Left colon (tissue), 2 donors: ENCODE data around the gene TMIGD1. TPM values are rescaled to one million over a fixed set of nuclear protein-coding genes. Genes with fewer than 3 reads are reported as not detected.

Source experiments
- ATAC-seq: fragments of 200-7000 bp; cut with Tn5 transposase; one replicate; pipeline ENCODE4 v1.9.1; 2020; ENCODE audit warnings: mild to moderate bottlenecking, moderate library complexity
- DNase-seq, 2 donors: peaks; one replicate each; pipeline ENCODE4 v3.0.0-alpha.2; 2020
- intact Hi-C, 2 donors: fragments of 100-400 bp; cut with DNase I in 1 of 2; cut with micrococcal nuclease in 1 of 2; formaldehyde crosslinking; loops; one replicate each; pipeline versions ENCODE4 v1.11.2 to v1.14.0; 2022; cut with DNase I, micrococcal nuclease
- long read RNA-seq: library from polyadenylated mRNA; unstranded; transcript quantifications from one replicate; pipeline ENCODE4 v2.0.0, GENCODE V29; 2021
- total RNA-seq, 2 donors: library from RNA; stranded (reverse); fragmentation: NEBNext Ultra II Directional; extraction: Animal tissue kit (Norgen Biotek cat#: 25700); gene quantifications; one replicate each; pipeline ENCODE4 v1.2.1, GENCODE V29; 2021
- donor health status: DM: no; HTN: no; CAD: no.
- donor health status: DM: yes; HTN: yes; CAD: no.

The TMIGD1 gene, protein sequence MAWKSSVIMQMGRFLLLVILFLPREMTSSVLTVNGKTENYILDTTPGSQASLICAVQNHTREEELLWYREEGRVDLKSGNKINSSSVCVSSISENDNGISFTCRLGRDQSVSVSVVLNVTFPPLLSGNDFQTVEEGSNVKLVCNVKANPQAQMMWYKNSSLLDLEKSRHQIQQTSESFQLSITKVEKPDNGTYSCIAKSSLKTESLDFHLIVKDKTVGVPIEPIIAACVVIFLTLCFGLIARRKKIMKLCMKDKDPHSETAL
- total RNA-seq: 100 to 1,000 TPM; 125 to 255 TPM
- long read RNA-seq, transcript TMIGD1-202 (6 exons, 1,124 nt): minor isoform, 19 of 215 reads
- long read RNA-seq, transcript TMIGD1-201 (7 exons, 1,201 nt): major isoform, 87 of 215 reads
- long read RNA-seq, partial matches to known transcripts: 24 of 215 reads
- long read RNA-seq, other reads (novel, unspliced or antisense): 85 of 215 reads

DNA sequence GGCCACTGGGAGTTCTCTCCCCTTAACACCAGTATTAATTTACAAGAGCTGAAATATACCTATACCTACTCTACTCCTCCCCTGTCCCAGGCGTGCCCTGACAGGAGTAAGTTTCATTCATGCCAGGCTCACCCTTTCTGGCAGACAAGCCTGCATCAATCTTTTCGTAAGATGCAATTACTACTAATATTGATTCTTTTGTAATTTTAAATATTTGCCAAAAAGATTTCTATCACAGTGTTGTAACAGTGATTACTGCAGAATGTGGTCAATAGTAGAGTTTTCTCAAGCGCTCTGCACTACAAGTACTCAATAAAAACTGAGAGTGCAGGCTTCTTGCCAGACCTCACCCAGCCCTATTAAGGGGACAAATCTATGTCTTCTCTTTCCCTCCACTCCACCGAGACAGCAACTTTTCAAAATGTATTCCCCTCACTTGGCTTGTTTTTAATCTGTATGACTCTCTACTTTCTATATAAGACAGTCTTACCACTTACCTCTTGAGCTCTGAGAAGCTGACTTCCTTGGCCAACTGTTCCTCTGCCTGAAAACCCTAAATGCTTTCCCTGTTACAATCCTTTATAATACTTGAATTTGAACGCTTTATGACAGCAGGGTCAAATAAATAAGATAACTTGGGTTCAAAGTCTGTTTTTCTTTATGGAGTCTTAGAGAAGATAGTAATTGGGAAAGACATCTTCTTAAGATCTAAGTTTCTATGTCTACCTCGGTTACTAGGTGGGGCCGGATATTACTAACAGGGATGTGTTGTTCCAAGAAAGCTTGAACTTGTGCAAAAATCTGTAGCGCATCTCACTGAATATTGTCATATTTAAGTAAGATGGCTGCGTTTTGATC, at the start of gene TMIGD1:
Gene TMIGD1, minus strand, starts transcription at position 555 of the 858 bp plus-strand sequence. CDS start 1,924 bp downstream, outside the sequence.
- no peak for DNase-seq
- intact Hi-C loops: loop anchor here in 1 of 2 donors (10.0 kb wide), 1 partner anchor 229 kb away; no protein-coding TSS in a partner anchor
- peak; percentile 30 for ATAC-seq

DNA sequence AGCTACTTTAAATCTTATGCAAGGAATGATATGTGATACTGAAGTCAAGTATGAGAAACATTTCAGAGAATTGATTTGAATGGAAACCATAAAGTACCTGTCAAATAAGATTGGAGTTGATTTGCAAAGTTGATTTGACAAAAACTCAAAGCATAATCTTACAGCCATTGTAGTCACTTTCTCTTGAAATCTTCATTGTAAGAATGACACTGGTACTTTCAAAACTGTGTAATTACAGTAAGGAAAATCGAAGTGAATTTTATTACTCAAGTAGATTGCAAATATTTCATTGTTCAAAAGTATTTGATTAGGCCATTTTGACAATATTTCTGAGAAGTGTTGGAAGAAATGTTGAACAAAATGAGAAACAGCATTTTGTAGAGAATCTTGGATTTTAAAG, 48.5 kb upstream of the TMIGD1 start:
- intact Hi-C loops: no loop called here
- no peak for DNase-seq
- no peak for ATAC-seq

DNA sequence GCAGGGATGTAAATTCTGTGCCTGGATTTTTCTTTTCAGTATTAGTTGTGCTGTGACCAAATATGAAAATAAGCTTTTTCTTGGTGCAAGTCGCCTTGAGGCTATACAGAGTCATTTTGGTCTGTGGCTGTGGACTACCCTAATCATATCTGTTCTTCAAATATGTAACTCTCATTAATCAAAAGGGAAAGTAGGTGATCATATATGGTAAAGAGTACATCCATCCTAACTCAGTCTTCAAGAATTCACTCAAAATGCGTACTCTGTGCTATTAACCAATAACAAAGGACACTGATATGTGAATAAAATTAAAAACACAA, 47.4 kb upstream of the TMIGD1 start:
- DNase-seq (no peak), ATAC-seq (no peak)
- intact Hi-C loops: no loop called here

DNA sequence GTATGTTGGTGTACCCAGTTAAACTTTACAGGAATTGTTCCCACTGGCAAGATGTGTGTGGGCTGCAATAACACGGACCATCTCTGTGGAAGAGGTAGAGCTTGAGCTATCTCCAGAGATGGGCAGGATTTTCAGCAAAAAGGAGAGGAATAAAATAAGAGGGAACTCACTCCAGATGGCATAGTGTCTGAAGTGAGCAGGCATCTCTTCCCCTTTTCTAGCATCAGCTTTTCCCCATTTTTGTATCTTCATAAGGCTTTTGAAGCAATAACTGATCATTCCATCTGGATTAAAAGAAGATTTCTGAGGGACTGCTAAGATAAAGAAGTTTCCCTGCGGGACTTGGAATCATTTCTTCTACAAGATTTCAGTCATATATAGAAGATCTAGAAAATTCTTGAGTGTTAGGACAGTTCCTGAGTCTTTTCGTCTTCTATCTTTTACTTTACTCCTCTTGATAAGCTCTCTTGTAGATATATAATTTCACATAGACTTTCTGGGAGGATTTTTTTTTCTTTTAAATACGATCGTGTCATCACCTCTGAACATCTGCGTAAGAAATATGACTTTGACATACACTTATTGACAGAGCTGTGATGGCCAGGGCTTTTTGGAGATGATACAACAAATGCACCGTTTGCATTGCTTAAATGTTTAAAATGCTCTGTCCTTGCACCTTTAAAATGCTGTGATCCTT, 46.9 kb upstream of the TMIGD1 start:
- no peak for ATAC-seq

DNA sequence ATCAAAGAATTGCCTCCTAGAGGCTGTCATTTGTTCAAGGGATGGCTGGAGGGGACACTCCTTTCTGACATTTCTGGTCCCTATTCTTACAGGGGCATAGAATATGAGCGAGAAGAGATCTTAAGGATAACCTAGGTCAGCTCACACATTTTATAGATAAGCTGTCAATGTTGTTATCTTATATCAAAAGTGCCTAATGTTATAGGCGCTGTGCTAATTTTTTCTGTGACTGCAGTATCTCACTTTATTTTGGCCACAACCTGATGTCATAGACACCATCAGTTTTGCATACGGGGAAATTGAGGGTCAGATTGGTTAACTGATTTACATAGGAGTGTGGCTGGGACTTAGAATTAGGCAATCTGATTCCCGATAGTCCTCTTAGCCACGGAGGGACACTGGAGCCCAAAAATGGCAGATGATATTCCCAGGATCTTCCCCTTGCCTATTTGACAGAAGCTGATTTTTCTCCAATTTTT, 46.1 kb upstream of the TMIGD1 start:
- DNase-seq: no peak
- no peak for ATAC-seq
- intact Hi-C loops: no loop called here

More for the DNA sequence above, 46.9 kb upstream of the TMIGD1 start:
- intact Hi-C loops: no loop called here
- no peak for DNase-seq

DNA sequence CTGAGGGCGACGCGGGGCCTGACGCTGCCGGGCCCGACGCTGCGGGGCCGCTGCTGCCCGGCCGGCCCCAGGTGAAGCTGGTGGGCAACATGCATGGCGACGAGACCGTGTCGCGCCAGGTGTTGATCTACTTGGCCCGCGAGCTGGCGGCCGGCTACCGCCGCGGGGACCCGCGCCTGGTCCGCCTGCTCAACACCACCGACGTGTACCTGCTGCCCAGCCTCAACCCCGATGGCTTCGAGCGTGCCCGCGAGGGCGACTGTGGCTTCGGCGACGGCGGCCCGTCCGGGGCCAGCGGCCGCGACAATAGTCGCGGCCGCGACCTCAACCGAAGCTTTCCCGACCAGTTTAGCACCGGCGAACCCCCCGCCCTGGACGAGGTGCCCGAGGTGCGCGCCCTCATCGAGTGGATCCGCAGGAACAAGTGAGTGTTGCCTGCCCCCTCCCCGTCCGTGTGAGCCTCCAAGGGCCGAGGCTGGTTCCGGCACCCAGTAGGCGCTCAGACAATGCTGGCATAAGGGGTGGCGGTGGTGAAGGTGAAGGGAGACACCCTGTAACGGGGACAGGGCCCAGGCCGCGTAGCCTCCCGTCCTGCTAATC, 45.5 kb upstream of the TMIGD1 start:
- ATAC-seq (peak; percentile 26), DNase-seq (peak; percentile 31 to 47)
- intact Hi-C loops: no loop called here

DNA sequence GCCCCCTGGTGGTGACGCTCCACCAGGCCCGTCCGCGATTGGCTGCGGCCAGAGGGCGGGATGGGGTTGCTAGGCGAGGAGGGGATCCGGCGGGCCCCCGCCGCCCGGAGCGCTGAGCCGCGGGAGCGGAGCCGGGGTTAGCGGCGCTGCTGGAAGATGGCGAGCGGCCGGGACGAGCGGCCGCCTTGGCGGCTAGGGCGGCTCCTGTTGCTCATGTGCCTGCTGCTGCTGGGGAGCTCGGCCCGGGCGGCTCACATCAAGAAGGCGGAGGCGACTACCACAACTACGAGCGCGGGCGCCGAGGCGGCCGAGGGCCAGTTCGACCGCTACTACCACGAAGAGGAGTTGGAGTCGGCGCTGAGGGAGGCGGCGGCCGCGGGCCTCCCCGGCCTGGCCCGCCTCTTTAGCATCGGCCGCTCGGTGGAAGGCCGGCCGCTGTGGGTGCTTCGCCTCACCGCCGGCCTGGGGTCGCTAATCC, 45.0 kb upstream of the TMIGD1 start, which contains the start of gene CPD:
Gene CPD, plus strand, starts transcription at position 103 of the 478 bp plus-strand sequence. Its CDS starts 54 bp downstream, at position 157.
- intact Hi-C loops: no loop called here
- DNase-seq: peak; percentile 96 to 99
- ATAC-seq: peak; percentile 96

DNA sequence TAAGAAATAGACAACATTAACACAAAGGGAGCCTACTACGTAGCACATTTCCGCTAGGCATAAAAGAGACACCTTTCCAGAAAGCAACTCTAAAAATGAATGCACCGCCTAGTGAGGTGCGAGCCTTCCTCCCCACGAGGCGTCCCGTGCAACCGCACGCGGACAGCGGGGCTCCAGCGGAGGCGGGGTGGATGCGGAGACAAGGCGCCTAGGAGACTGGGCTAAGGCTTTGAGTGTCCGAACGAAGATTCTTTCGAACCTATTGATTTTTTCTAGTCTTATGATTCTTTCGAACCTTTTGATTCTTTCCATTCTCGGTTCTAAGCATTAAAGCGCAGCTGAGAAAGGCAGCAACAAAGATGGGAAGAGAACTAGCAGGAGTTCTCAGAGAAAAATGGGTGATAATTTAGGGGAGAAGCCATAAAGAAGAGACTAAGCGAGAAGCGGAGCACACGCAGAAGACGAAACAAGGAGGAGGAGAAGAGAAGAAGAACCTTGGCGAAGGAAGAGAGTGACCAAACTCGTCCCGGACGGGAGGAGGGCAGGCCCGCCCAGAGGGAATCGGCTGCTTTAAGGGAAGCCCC, 44.5 kb upstream of the TMIGD1 start:
- intact Hi-C loops: no loop called here
- DNase-seq (peak in 1 of 2 donors; percentile 45), ATAC-seq (no peak)

DNA sequence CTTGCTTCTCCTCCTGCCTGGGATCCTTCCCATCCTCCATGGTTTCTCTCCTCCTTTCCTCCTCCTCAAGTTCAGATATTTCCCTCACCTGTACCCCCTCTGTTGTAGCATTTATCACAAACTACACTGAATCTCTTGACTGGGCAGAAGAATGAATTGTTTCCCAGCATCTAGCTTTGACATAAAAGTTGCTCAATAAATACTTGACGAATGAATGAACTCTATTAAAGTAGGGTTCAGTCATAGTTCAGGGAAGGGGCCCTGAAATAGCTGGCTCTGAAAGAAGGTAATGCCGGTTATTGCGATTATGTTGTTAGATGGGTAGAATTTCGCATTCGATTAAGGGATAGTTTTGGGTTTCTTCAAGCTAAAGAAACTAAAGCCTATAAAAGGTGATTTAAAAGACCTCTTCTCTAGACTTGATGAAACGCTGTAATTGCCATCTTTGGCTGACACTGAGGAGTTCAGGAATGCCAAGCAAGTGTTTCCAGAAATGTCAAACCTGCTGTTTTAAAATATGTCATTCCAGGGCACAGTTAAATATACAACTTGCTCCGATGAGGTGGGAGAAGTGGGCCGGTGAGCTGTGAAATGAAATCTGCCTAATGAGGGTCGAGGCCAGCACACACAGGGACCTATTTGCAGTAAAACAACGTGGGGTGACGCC, 43.9 kb upstream of the TMIGD1 start:
- ATAC-seq: no peak

DNA sequence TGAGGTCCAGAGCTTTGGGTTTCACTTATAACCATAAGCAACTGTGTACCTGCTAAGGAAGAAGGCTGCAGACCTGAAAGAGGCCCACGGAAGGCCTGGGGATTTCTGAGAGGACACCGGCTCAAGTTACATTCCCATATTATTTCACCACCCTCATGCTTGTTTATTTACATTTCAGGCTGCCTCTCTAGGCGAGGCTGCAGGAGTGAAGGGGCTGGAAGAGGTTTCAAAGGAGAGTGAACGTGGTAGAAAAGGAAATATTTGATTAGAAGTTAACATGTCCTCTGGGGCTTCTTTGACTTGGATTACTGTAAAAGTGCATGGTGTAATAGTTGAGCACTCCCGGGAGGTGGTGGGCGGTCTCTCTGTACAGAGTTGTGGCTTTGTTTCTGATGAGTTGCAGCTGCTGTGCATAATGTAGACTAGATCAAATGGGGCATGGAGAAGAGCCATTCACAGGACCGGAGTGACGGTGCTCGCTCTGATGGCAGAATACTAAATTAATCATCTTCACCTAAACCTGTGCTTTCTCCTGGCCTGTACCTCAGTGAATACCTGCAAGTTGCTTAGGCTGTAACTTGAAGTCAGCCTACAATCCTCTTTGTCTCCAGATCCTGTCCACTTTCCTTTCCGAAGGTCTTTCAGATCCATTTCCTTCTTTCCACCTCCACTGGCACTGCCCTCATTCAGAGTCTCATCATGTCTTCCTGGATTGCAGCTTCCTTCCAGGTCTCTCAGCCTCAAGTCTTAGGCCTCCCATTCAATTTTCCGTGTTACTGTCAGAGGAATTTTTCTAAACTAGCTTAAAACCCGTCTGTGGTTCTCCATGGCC, 43.0 kb upstream of the TMIGD1 start:
- ATAC-seq: no peak
- DNase-seq: peak in 1 of 2 donors; percentile 28
- intact Hi-C loops: no loop called here

More for the DNA sequence above, 43.9 kb upstream of the TMIGD1 start:
- no peak for DNase-seq
- intact Hi-C loops: no loop called here

DNA sequence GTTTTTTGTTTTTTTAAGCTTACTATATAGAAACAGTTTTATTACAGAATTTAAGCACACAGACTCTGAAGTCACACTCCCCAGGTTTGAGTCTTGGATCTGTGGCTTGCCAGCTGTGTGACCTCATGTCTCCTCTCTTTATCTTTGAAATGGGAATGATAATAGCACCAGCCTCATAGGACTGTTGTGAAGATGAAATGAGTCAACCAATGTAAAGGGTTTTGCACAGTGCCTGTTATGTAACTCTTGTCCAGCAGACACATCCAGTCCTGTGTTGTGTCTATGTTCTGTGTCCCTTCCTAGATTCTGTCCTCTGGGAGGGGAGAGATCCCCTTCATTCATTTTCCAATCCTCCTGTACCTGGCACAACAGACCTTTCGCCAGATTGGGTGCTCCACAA, 41.8 kb upstream of the TMIGD1 start:
- ATAC-seq (no peak), DNase-seq (no peak)
- intact Hi-C loops: no loop called here

DNA sequence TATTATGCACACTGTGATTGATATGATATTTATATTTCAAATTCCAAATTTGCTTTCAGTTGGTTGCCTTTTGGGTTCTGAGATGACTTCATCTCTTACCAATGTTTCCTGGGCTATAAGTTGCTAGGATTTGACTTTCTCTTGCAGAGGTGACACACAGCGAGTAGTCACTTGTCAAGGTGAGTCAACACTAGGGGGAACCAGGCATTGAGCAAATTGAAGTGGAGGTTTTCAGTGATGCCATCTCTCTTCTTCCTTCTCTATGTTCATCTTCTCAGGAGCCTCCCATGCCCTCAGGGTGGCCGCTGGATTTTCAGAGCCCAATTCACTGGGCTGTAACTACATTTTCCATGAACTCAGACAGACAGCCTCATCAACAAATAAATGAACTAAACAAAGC, 38.9 kb upstream of the TMIGD1 start:
- intact Hi-C loops: no loop called here
- ATAC-seq: no peak

DNA sequence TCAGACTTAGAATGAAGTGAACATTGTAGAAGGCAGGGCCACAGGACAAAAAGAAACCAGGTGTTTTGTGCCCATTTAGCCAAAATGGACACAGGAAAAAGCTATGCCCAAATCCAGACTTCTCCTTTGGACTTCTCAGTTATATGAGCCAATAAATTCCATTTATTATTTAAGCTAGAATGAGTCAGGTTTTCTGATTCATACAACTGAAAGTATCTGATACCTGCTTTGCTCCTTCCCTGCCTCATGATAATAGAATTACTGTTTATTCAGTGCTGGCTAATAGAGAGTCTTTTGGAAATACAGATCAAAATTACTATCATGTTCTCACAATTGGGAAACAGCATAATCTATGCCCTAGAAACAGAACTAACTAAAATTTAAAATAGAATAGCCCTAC, 36.1 kb upstream of the TMIGD1 start:
- intact Hi-C loops: no loop called here
- ATAC-seq (peak; percentile 71), DNase-seq (no peak)

More for the DNA sequence above, 38.9 kb upstream of the TMIGD1 start:
- DNase-seq: no peak

DNA sequence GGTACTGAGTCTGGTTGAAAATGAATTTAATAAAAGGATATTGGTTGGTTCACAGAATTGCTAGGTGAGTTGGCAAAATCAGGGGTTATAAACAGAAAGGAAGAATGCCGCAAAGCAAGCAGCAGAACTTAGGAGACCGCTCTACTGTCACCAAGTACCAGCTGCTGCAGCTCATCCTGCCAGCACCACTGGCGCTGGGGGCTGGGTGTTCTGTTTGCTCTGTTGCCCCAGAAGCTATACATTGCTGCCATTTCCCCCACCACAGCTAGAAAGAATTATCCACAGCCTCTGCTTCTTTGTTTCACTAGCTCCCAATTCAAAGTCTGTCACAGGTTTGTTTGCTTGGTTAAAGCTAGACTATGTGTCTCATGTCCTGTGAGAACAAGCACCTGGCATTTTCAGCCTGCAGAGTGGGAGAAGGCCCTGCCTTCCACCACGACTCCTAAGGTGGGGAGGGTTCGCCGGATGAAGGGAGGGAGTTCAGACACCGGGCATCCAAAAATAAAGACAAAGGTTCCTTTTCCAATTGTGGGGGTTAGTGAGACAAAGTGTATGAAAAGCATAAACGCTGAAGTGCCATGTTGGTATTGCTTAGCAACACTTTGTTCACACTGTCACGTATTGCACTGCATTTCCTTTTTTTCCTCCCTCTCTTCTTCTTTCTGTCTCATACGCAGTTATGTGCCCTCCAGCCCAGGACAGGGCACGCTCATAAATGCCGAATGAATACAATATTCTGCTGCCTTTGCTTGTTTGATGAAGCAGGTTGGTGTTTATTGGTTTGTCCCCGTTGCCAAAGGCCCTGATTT, 35.3 kb upstream of the TMIGD1 start:
- DNase-seq: no peak
- intact Hi-C loops: no loop called here
- ATAC-seq: no peak

DNA sequence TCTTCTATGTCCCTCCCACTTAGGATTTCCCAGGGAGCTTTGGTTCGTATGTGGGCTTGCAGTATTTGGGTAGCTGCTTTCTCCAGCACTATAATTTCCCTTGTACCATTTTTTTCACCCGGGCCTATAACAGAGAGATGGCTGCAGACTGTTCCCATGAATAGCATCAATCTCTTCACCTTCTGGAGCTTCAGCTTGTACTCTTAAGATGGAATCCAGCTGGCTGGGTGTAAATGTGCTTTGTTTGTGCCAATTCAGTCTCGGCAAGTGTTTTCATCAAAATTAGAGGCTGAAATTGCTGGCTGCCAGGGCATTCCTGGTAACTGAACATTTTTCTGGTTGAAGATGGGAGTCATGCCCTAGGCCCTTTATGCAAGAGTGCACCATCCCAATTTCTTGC, 32.7 kb upstream of the TMIGD1 start:
- no peak for ATAC-seq
- no peak for DNase-seq
- intact Hi-C loops: no loop called here

DNA sequence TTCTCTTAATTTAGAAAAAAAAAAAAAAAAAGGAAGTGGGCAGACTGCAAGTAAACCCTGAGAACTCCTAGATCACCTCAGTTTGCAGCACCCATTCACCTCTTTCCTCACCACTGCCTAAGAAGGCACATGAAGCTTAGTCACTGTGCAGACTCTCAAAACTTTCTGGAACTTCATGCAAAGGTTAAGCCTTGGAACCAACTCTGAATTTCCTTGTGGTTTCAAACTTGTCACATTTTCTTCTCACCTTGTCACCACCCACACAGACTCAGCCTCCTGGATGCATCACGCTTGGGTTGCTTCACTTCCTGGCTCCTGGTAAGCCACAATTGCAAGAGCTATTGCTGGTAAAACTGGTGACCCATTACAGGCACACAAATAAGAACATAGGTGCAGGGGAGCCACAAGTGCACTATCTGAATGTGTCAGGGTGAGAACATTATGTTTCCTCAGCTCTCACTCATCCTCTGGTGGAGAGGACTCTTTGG, 29.9 kb upstream of the TMIGD1 start:
- DNase-seq (peak in 1 of 2 donors; percentile 31), ATAC-seq (peak; percentile 37)
- intact Hi-C loops: no loop called here
